Measurements from ENCODE around the gene EPHB2.

The EPHB2 gene

DNA sequence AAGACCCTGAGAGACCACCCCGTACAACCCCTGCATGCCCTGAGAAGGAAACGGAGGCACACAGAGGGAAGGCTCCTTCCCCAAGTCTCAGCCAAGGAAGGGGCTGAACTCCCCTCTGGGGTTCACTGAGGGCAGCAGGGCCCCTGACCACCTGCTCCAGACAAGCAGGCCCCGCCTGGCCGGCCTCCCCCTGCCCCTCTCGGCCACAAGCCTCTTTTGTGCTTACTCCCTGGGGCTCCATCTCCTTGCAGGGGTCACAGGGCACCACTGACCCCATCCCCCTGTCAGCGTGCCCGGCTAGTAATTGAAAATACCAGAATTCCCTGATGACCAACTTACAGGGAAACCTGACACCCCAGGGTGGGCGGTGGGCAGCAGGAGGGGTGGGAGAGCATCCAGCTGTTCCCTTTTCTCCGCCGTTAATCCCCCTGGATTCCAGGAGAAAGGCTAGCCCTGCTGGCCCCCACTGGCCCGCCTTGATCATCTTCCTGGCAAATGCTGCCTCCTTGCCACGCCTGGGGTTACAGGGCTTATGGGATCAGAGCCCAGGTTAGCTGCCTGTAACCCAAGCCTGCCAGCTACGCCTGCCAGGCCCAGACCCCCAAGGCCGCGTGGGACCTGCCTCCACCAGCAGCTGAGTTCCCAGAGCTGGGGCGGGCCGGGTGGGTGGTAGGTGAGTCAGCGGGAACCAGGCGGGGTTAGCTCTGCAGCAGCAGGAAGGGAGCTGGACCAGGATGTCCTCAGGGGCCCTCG, 165.9 kb downstream of the EPHB2 start:
- Histone ChIP-seq H3K9ac (ENCODE audit: low read length) (no peak overlapping the region), H3K27ac (ENCODE audit: low read length, poor library complexity, severe bottlenecking) (no peak overlapping the region), H2BK12ac (ENCODE audit: low read length in 2 of 2) (no peak overlapping the region), H3K4me3 (ENCODE audit: insufficient read depth in 1 of 2, low read depth in 1 of 2, low read length in 2 of 2) (no peak overlapping the region), H3K27me3 (ENCODE audit: control insufficient read depth in 1 of 2, insufficient read depth in 1 of 2, low read length in 2 of 2) (peaks cover 0 to 30% of the 10 kb centered on the region in 2 experiments), H2BK15ac (ENCODE audit: low read depth, poor library complexity, severe bottlenecking) (no peak overlapping the region), H3K4ac (ENCODE audit: low read depth in 1 of 2, low read length in 2 of 2) (no peak overlapping the region), H4K91ac (ENCODE audit: low read length) (no peak overlapping the region), H3K9me3 (ENCODE audit: control insufficient read depth, low read length) (peaks cover 5% of the 10 kb centered on the region), H2BK120ac (ENCODE audit: low read depth, low read length) (no peak overlapping the region), H3K36me3 (ENCODE audit: control insufficient read depth in 1 of 2, insufficient read depth in 2 of 2, low read depth in 1 of 2, low read length in 2 of 2) (peaks cover 0 to 34% of the 10 kb centered on the region in 2 experiments), H3K14ac (ENCODE audit: low read length in 2 of 2) (no peak overlapping the region), H2AK5ac (ENCODE audit: low read length, severe bottlenecking) (peak overlapping the region; percentile 79), H3K79me1 (replicated peaks; ENCODE audit: low read length, poor library complexity, severe bottlenecking) (peaks cover 8% of the 10 kb centered on the region), H4K8ac (ENCODE audit: low read length) (no peak overlapping the region), H3K4me1 (ENCODE audit: control insufficient read depth, insufficient read depth, low read depth, low read length) (peaks cover 60% of the 10 kb centered on the region), H3K4me2 (ENCODE audit: low read length, poor library complexity, severe bottlenecking) (no peak overlapping the region), H2AFZ (ENCODE audit: low read depth, low read length) (no peak overlapping the region), H3K23ac (ENCODE audit: low read length in 2 of 2) (no peak overlapping the region), H2BK5ac (ENCODE audit: low read depth, low read length, poor library complexity, severe bottlenecking) (no peak overlapping the region), H3K18ac (ENCODE audit: low read depth in 1 of 2, low read length in 2 of 2) (no peak overlapping the region)
- DNase-seq = peak; percentile 51
- WGBS = 60% methylated on average over 20 of the region's 20 CpGs

DNA sequence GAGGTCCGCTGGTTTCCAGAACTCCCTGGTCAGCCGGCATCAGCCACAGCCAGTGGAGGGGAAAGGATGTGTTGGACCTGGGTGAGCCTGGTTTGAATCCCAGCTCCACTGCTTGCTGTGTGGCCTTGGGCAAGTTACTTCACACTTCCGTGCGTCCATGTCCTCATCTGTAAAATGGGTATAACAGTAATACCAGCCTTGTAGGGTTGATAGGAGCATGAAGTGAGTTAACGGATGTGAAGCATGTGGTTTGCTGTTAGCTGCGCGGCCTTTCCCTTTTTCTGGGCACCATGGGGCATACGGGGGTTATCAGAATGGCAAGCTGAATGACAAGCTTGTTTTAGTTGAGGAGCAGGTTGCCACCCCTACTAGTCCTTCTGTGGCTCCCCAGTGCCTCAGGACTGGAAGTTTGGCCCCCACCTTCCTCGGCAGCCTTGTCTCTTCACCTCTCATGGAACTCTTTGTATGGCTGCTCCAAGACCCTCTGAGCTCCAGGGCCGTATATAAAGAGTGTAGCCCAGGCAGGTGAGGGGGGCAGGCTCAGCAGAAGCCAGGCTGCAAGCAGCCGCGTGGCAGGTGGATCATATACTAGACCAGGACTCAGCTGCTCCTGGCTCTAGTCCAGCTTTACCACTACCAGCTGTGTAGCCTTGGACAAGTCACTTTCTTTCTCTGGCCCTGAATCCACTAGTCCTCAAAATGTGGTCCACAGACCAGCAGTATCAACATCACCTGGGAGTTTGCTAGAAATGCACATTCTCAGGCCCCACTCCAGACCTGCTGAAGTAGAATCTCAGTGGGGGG, 166.7 kb downstream of the EPHB2 start:
- Histone ChIP-seq H3K4me2 (ENCODE audit: low read length, poor library complexity, severe bottlenecking) (no peak overlapping the region), H3K23ac (ENCODE audit: low read length in 2 of 2) (no peak overlapping the region), H2BK120ac (ENCODE audit: low read depth, low read length) (no peak overlapping the region), H2BK15ac (ENCODE audit: low read depth, poor library complexity, severe bottlenecking) (no peak overlapping the region), H3K4ac (ENCODE audit: low read depth in 1 of 2, low read length in 2 of 2) (no peak overlapping the region), H2BK12ac (ENCODE audit: low read length in 2 of 2) (no peak overlapping the region), H3K79me1 (replicated peaks; ENCODE audit: low read length, poor library complexity, severe bottlenecking) (peaks cover 8% of the 10 kb centered on the region), H3K36me3 (ENCODE audit: control insufficient read depth in 1 of 2, insufficient read depth in 2 of 2, low read depth in 1 of 2, low read length in 2 of 2) (peaks cover 0 to 38% of the 10 kb centered on the region in 2 experiments), H3K27me3 (ENCODE audit: control insufficient read depth in 1 of 2, insufficient read depth in 1 of 2, low read length in 2 of 2) (peaks cover 0 to 32% of the 10 kb centered on the region in 2 experiments), H3K14ac (ENCODE audit: low read length in 2 of 2) (no peak overlapping the region), H2AFZ (ENCODE audit: low read depth, low read length) (no peak overlapping the region), H4K91ac (ENCODE audit: low read length) (no peak overlapping the region), H3K9ac (ENCODE audit: low read length) (no peak overlapping the region), H3K4me3 (ENCODE audit: insufficient read depth in 1 of 2, low read depth in 1 of 2, low read length in 2 of 2) (no peak overlapping the region), H3K4me1 (ENCODE audit: control insufficient read depth, insufficient read depth, low read depth, low read length) (peaks cover 58% of the 10 kb centered on the region), H3K27ac (ENCODE audit: low read length, poor library complexity, severe bottlenecking) (no peak overlapping the region), H2BK5ac (ENCODE audit: low read depth, low read length, poor library complexity, severe bottlenecking) (no peak overlapping the region), H3K9me3 (ENCODE audit: control insufficient read depth, low read length) (peaks cover 5% of the 10 kb centered on the region), H2AK5ac (ENCODE audit: low read length, severe bottlenecking) (peak overlapping the region; percentile 11), H4K8ac (ENCODE audit: low read length) (no peak overlapping the region), H3K18ac (ENCODE audit: low read depth in 1 of 2, low read length in 2 of 2) (no peak overlapping the region)
- no peak for DNase-seq
- 94% methylated on average over 12 of the region's 12 CpGs for WGBS

DNA sequence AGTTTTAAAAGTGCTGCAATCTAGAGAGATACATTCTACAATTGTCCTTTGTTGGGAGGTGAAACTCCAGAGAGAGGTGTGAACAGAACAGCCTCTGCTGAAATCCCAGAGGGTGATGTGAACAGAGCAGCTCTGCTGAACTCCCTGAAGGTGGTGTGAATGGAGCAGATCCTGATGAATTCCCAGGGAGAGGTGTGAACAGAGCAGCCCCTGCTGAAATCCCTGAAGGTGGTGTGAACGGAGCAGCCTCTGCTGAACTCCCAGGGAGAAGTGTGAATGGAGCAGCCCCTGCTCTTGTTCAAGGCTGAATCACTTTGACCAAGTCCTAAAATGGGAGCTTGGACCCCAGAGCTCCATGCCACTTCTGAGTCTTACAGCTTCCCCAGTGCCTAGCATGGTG, 167.3 kb downstream of the EPHB2 start:
- no peak overlapping the region for H2BK5ac ChIP-seq (ENCODE audit: low read depth, low read length, poor library complexity, severe bottlenecking)
- no peak overlapping the region for H2BK120ac ChIP-seq (ENCODE audit: low read depth, low read length)
- peaks cover 0 to 39% of the 10 kb centered on the region in 2 experiments for H3K27me3 ChIP-seq (ENCODE audit: control insufficient read depth in 1 of 2, insufficient read depth in 1 of 2, low read length in 2 of 2)
- no peak overlapping the region for H2BK12ac ChIP-seq (ENCODE audit: low read length in 2 of 2)
- no peak overlapping the region for H2BK15ac ChIP-seq (ENCODE audit: low read depth, poor library complexity, severe bottlenecking)
- no peak overlapping the region for H4K91ac ChIP-seq (ENCODE audit: low read length)
- no peak overlapping the region for H3K4me2 ChIP-seq (ENCODE audit: low read length, poor library complexity, severe bottlenecking)
- H3K79me1 ChIP-seq (replicated peaks; ENCODE audit: low read length, poor library complexity, severe bottlenecking) = peaks cover 8% of the 10 kb centered on the region
- H3K14ac ChIP-seq (ENCODE audit: low read length in 2 of 2) = no peak overlapping the region
- peaks cover 54% of the 10 kb centered on the region for H3K4me1 ChIP-seq (ENCODE audit: control insufficient read depth, insufficient read depth, low read depth, low read length)
- H3K9me3 ChIP-seq (ENCODE audit: control insufficient read depth, low read length) = peaks cover 5% of the 10 kb centered on the region
- peaks cover 0 to 45% of the 10 kb centered on the region in 2 experiments for H3K36me3 ChIP-seq (ENCODE audit: control insufficient read depth in 1 of 2, insufficient read depth in 2 of 2, low read depth in 1 of 2, low read length in 2 of 2)
- peak overlapping the region in 1 of 2 experiments; percentile 3 for H3K23ac ChIP-seq (ENCODE audit: low read length in 2 of 2)
- no peak overlapping the region for H3K18ac ChIP-seq (ENCODE audit: low read depth in 1 of 2, low read length in 2 of 2)
- peak overlapping the region; percentile 22 for H2AK5ac ChIP-seq (ENCODE audit: low read length, severe bottlenecking)
- no peak overlapping the region for H4K8ac ChIP-seq (ENCODE audit: low read length)
- H3K4me3 ChIP-seq (ENCODE audit: insufficient read depth in 1 of 2, low read depth in 1 of 2, low read length in 2 of 2) = no peak overlapping the region
- H2AFZ ChIP-seq (ENCODE audit: low read depth, low read length) = no peak overlapping the region
- no peak for DNase-seq
- H3K27ac ChIP-seq (ENCODE audit: low read length, poor library complexity, severe bottlenecking) = no peak overlapping the region
- no peak overlapping the region for H3K4ac ChIP-seq (ENCODE audit: low read depth in 1 of 2, low read length in 2 of 2)
- no peak overlapping the region for H3K9ac ChIP-seq (ENCODE audit: low read length)
- 95% methylated on average over 1 of the region's 1 CpG for WGBS

DNA sequence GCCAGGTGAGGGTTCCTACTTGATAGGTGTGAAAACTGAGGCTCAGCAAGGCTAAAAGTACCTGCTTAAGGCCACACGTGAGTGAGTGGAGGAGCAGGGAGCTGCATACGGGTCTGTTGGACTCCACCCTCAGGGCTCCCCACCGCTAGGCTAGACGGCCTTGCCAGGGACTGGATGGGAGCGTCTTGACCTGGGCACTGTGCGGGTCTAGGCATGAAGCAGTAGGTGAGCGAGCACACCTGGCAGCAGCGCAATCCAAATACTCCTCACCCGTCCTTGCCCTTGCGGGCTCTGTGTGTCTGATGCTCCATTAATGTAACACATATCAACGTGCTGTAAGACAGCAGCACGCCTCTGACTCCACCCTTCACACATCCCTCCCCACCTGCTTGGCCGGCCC, 168.0 kb downstream of the EPHB2 start:
- 90% methylated on average over 13 of the region's 13 CpGs for WGBS
- Histone ChIP-seq H3K23ac (ENCODE audit: low read length in 2 of 2) (no peak overlapping the region), H3K4me2 (ENCODE audit: low read length, poor library complexity, severe bottlenecking) (no peak overlapping the region), H2BK12ac (ENCODE audit: low read length in 2 of 2) (no peak overlapping the region), H2AK5ac (ENCODE audit: low read length, severe bottlenecking) (peak overlapping the region; percentile 23), H2BK15ac (ENCODE audit: low read depth, poor library complexity, severe bottlenecking) (no peak overlapping the region), H2BK5ac (ENCODE audit: low read depth, low read length, poor library complexity, severe bottlenecking) (no peak overlapping the region), H3K14ac (ENCODE audit: low read length in 2 of 2) (no peak overlapping the region), H3K9ac (ENCODE audit: low read length) (no peak overlapping the region), H3K27ac (ENCODE audit: low read length, poor library complexity, severe bottlenecking) (no peak overlapping the region), H3K36me3 (ENCODE audit: control insufficient read depth in 1 of 2, insufficient read depth in 2 of 2, low read depth in 1 of 2, low read length in 2 of 2) (peaks cover 0 to 51% of the 10 kb centered on the region in 2 experiments), H4K8ac (ENCODE audit: low read length) (no peak overlapping the region), H3K4me1 (ENCODE audit: control insufficient read depth, insufficient read depth, low read depth, low read length) (peaks cover 53% of the 10 kb centered on the region), H3K79me1 (replicated peaks; ENCODE audit: low read length, poor library complexity, severe bottlenecking) (peaks cover 8% of the 10 kb centered on the region), H3K27me3 (ENCODE audit: control insufficient read depth in 1 of 2, insufficient read depth in 1 of 2, low read length in 2 of 2) (peaks cover 0 to 39% of the 10 kb centered on the region in 2 experiments), H3K4me3 (ENCODE audit: insufficient read depth in 1 of 2, low read depth in 1 of 2, low read length in 2 of 2) (no peak overlapping the region), H3K18ac (ENCODE audit: low read depth in 1 of 2, low read length in 2 of 2) (no peak overlapping the region), H3K9me3 (ENCODE audit: control insufficient read depth, low read length) (peaks cover 4% of the 10 kb centered on the region), H2BK120ac (ENCODE audit: low read depth, low read length) (no peak overlapping the region), H3K4ac (ENCODE audit: low read depth in 1 of 2, low read length in 2 of 2) (no peak overlapping the region), H4K91ac (ENCODE audit: low read length) (no peak overlapping the region), H2AFZ (ENCODE audit: low read depth, low read length) (no peak overlapping the region)
- no peak for DNase-seq

All from mesenchymal stem cell (in vitro differentiated cells and primary cell).